Stimulated activated naive B cell treated with anti-CD40 and anti-IgM and Interleukin-4, amounts not matched to agents 10 μg/mL and 1 μg/mL and 100 μg/mL, for 72 hours (primary cell): ENCODE results near the gene SMOC1.

Source experiments
- ATAC-seq, 2 donors: fragments of 150-1000 bp; cut with Tn5 transposase; replicated peaks; 2 replicates each; pipeline ENCODE4 v1.10.0; 2021; ENCODE audit warnings: moderate library complexity in 1 of 2
- DNase-seq: peaks from one replicate; pipeline ENCODE4 v3.0.0; 2021
- H3K27ac Mint-ChIP-seq: one replicate; pipeline ENCODE4 v1.8.0; 2022; ENCODE audit warnings: mild to moderate bottlenecking, mixed read lengths
- H3K27me3 Mint-ChIP-seq, 2 donors: one replicate each; pipeline ENCODE4 v1.8.0; 2022; ENCODE audit warnings: mixed read lengths in 2 of 2
- H3K36me3 Mint-ChIP-seq, 2 donors: one replicate each; pipeline ENCODE4 v1.8.0; 2022; ENCODE audit warnings: mixed read lengths in 2 of 2, mild to moderate bottlenecking in 1 of 2
- H3K4me1 Mint-ChIP-seq, 2 donors: one replicate each; pipeline ENCODE4 v1.8.0; 2022; ENCODE audit warnings: mixed read lengths in 2 of 2, mild to moderate bottlenecking in 1 of 2
- H3K4me3 Mint-ChIP-seq, 2 donors: one replicate each; pipeline ENCODE4 v1.8.0; 2022; ENCODE audit warnings: mild to moderate bottlenecking in 2 of 2, mixed read lengths in 2 of 2, moderate library complexity in 1 of 2
- H3K9me3 Mint-ChIP-seq, 2 donors: one replicate each; pipeline ENCODE4 v1.8.0; 2022; ENCODE audit warnings: mixed read lengths in 2 of 2, mild to moderate bottlenecking in 1 of 2

The SMOC1 gene

DNA sequence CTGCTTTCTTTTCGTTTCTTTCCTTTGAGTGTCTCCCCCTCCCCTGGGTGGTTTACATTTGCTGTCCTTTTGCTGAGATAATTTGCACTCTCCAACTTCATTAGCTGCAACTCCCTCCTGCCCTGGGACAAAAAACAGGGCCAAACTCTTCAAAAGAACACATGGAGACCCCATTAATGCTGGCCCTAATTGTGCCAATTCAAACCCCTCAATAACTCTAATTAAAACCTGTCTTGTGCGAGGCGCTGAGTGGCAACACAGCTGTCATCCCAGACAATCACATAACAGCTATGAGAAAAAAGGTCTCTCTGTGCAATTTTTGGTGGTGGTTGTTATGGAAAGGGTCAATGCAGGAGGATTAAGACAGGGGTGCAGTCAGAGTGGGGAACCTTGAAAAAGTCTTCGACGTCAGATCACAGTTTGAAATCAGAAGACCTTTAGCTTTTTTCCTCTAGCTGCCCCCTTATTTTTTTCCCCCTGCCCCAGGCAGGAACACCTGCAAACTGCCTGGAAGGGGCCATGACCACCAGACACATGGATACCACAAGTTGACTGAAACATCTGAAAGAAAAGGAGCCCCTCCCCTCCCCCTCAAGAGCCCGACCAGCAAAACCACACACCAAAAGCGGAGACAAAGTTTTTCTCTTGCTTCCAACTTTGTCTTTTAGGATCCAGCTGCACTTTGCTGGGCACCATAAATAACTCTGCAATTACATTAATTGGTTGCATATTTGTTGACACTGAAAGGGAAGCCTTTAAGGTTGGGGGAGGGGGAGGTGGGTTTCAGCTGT, 26.5 kb upstream of the SMOC1 start:
- Mint-ChIP-seq H3K36me3 (no peaks in the 10 kb centered on the region), H3K27me3 (peaks cover 9 to 27% of the 10 kb centered on the region in 2 donors), H3K4me1 (peaks cover 0 to 2% of the 10 kb centered on the region in 2 donors), H3K4me3 (no peak overlapping the region), H3K27ac (no peak overlapping the region), H3K9me3 (no peaks in the 10 kb centered on the region)
- no peak for DNase-seq
- no peak for ATAC-seq

DNA sequence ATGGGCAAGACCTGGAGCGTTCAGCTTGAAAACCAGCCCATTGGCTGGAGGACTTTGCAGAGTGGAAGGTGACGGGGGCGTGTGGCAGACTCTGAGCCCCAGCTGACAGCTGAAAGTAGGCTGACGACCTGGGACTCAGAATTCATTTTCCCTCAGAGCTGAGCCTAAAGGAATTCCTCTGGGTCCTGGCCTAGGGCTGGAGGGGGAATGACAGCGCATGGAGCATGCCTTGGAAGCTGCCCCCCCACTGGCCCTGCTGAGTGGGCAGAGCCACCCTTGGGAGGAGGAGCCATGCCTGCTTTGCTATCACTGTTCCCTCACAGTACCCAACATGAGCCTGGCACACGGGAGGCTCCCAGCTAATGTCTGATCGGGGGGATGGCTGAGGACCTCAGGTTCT, 25.4 kb upstream of the SMOC1 start:
- no peaks in the 10 kb centered on the region for H3K36me3 Mint-ChIP-seq
- H3K27ac Mint-ChIP-seq = no peak overlapping the region
- peaks cover 0 to 2% of the 10 kb centered on the region in 2 donors for H3K4me1 Mint-ChIP-seq
- ATAC-seq (no peak), DNase-seq (no peak)
- peaks cover 12 to 31% of the 10 kb centered on the region in 2 donors for H3K27me3 Mint-ChIP-seq
- no peaks in the 10 kb centered on the region for H3K9me3 Mint-ChIP-seq
- no peak overlapping the region for H3K4me3 Mint-ChIP-seq

DNA sequence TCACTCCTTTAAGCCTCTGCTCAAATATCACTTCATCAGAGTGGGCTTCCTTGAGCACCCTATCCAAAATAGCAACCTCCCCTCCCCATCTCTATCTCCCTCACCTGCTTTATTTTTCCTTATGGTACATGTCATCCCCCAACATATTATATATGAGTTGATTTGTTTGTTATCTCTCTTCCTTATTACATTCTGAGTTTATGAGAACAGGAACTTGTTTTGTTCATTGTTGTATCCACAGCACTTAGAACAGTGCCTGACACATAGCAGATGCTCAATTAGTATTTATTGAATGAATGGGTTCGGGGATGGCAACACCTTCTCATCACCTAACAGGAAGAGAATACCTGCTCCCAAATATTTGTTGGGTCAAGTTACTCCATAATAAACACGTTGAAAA, 24.6 kb upstream of the SMOC1 start:
- Mint-ChIP-seq H3K27me3 (peaks cover 12 to 36% of the 10 kb centered on the region in 2 donors), H3K4me1 (no peaks in the 10 kb centered on the region), H3K9me3 (no peaks in the 10 kb centered on the region), H3K36me3 (no peaks in the 10 kb centered on the region), H3K4me3 (no peak overlapping the region), H3K27ac (no peak overlapping the region)
- no peak for DNase-seq
- no peak for ATAC-seq

DNA sequence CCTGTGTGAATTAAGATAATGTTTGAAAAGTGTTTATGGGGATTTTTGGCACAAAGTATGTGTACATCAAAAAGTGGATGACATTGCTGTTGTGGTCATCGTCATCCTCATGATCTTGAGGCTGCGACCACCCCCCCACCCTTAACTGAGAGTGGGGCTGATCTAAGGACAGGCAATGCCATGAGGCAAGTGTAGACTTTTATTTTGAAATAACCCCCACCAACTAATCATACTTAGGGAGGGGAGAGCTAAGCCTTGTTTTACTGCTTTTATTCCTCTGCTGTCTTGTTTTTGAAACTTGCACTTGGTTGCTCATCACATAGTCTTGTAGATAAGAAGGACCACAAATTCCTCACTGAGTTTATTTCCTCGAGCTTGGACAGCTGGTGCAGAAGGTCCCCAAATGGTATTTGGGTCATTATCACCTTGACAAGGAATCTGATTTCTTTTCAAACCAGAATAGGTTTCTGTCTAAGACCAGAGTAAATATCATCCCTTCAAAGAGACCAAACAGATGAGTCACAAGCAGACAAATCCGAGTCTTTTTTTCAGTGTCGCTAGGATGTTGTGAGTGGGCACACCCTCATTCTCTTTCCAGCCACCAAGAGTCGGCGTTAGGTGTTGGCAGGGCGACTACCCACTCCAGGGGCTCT, 23.9 kb upstream of the SMOC1 start:
- DNase-seq (no peak), ATAC-seq (no peak)
- no peaks in the 10 kb centered on the region for H3K4me1 Mint-ChIP-seq
- peaks cover 10 to 31% of the 10 kb centered on the region in 2 donors for H3K27me3 Mint-ChIP-seq
- no peak overlapping the region for H3K27ac Mint-ChIP-seq
- no peaks in the 10 kb centered on the region for H3K36me3 Mint-ChIP-seq
- H3K9me3 Mint-ChIP-seq = no peaks in the 10 kb centered on the region
- no peak overlapping the region for H3K4me3 Mint-ChIP-seq

DNA sequence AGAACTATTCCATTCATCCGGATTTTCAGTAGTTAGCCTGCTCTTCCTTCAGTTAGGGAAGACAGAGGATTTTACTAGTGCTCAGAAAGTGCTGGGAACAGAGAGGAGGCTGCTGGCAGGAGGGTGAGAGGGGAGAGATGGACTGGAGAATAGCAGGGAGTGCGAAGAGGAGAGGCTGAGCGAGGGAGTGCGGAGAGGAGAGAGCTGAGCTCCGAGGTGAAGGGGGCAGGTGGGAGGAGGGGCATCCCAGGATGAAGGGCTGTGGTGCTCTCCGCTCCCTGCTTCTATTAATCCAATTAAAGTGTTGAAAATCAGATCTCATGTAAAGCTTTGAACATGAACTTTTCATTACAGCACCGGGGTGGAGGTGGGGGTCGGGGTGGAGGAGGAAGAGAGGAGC, 20.4 kb upstream of the SMOC1 start:
- Mint-ChIP-seq H3K27ac (no peak overlapping the region), H3K27me3 (peaks cover 13 to 39% of the 10 kb centered on the region in 2 donors), H3K4me1 (no peaks in the 10 kb centered on the region), H3K36me3 (no peaks in the 10 kb centered on the region), H3K9me3 (no peaks in the 10 kb centered on the region), H3K4me3 (no peak overlapping the region)
- ATAC-seq (no peak), DNase-seq (no peak)

DNA sequence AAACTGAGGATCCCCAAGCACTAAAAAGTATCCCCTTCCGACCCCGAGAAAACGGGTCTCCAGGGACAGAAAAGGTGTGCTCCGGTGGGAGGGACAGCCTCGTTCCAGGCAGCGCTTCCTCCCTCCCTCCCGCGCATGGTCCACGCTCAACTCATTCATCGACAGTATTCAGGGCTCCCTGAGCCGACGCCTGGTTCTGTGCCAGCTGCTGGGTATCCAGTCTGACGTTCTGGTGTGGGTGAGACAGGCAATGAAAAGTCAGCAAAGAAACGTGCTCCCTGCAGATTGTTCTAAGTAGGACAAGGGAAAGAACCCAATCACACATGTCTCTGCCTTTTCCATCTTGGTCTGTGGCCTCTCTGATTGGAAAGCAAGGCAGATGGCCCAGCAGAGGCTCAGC, 19.6 kb upstream of the SMOC1 start:
- H3K4me1 Mint-ChIP-seq = no peaks in the 10 kb centered on the region
- DNase-seq (no peak), ATAC-seq (no peak)
- peaks cover 5 to 6% of the 10 kb centered on the region in 2 donors for H3K9me3 Mint-ChIP-seq
- H3K4me3 Mint-ChIP-seq = no peak overlapping the region
- no peak overlapping the region for H3K27ac Mint-ChIP-seq
- H3K36me3 Mint-ChIP-seq = no peaks in the 10 kb centered on the region
- H3K27me3 Mint-ChIP-seq = peaks cover 18 to 43% of the 10 kb centered on the region in 2 donors

DNA sequence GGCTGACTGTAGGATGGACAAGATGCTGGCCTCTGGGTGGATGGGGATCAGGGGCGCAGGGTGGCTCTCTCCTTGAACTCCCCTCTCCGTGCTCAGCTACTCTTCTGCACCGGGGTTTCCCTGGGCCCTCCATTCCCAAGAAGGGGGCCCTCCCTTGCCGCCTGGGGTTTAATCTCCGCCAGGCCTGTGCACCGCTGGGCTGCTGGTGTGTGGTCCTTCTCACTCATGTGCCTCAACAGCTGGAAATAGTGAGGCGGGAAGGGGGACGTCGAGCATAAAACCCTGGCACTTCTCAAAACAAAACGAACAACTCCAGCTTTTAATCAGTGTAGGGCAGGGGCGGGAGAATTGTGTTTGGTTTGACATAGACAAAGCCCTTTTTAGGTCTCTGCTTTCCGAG, 19.0 kb upstream of the SMOC1 start:
- DNase-seq = no peak
- Mint-ChIP-seq H3K36me3 (no peaks in the 10 kb centered on the region), H3K4me3 (no peak overlapping the region), H3K27ac (no peak overlapping the region), H3K9me3 (peaks cover 7 to 9% of the 10 kb centered on the region in 2 donors), H3K4me1 (no peaks in the 10 kb centered on the region), H3K27me3 (peaks cover 23 to 39% of the 10 kb centered on the region in 2 donors)
- no peak for ATAC-seq

DNA sequence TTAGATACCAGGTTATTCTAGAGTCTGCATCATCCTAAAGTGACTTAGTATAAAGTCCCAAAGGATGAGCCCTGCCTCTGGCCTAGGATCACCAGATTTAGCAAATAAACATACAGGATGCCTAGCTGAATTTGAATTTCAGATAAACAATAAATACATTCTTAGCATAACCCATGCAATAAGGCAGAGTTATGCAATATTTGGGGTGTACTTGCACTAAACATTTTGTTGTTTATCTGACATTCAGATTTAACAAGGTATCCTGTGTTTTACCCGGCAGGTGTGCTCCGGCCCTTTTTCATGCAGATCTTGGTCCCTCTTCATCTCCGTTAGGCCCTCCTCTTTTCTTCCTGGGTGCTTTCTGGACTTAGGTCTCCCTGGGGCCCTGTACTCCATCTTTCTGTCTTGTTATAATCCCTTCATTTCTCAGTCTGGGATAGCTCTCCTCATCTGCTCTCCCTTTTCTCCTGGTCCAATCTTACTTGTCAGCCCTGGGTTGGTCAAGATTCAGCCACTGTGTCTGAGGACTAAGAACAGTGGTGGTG, 18.1 kb upstream of the SMOC1 start:
- Mint-ChIP-seq H3K4me3 (no peak overlapping the region), H3K27ac (no peak overlapping the region), H3K36me3 (no peaks in the 10 kb centered on the region), H3K4me1 (no peaks in the 10 kb centered on the region), H3K27me3 (peaks cover 27 to 42% of the 10 kb centered on the region in 2 donors), H3K9me3 (peaks cover 7 to 9% of the 10 kb centered on the region in 2 donors)
- no peak for ATAC-seq
- no peak for DNase-seq

DNA sequence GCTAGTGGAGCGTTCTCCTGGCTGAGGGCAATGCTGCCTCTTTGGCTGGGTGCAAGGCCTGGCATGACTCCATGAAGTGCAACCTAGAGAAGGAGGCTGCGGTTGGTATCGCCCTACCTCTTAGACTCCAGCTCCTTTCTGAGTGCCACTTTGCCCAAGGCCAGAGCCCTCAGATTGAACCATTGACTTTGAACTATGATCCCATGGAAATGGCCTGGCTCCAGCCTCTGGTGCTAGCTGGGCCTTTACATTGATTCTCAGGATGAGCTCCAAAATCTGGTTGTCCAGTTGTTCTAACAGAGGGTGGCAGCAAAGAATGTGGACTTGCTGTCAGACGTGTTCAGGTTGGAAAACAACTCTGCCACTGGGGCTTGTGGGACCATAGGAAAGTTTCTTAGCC, 16.1 kb upstream of the SMOC1 start:
- H3K27ac Mint-ChIP-seq = no peak overlapping the region
- H3K36me3 Mint-ChIP-seq = no peaks in the 10 kb centered on the region
- no peak overlapping the region for H3K4me3 Mint-ChIP-seq
- DNase-seq (no peak), ATAC-seq (no peak)
- peaks cover 34 to 43% of the 10 kb centered on the region in 2 donors for H3K27me3 Mint-ChIP-seq
- peaks cover 7 to 9% of the 10 kb centered on the region in 2 donors for H3K9me3 Mint-ChIP-seq
- no peaks in the 10 kb centered on the region for H3K4me1 Mint-ChIP-seq

DNA sequence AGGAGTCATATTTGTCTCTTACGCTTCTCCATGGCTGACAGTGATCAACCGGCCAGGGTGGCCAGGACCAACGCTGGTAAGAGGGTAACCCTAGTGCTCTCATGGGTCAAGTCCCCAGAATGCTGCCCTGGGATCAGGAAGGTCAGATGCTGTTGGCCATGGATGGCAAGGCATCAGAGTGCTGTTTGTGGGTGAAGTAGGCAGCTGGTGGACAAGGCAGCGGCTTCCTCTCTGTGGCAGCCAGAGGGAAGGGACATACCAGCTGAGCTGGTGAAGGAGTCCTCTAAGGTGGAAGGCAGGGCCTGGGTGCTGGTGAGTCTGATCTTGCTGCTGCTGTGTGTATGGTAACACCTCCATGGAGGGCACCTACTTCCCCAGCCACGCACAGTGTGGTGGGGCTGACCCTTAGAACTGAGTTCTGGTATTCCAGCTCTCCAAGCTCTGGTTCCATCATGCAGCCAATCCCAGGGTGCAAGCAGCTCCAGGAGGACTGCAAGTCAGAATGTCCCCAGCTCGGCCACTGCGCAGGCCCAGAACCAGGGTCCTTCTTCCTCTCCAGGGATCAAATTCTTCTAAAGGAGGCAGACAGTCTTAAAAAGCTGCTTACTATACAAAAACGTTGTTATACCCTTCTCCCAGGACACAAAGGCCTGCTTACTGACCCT, 13.4 kb upstream of the SMOC1 start:
- Mint-ChIP-seq H3K9me3 (peaks cover 9 to 10% of the 10 kb centered on the region in 2 donors), H3K36me3 (no peaks in the 10 kb centered on the region), H3K27me3 (peaks cover 33 to 36% of the 10 kb centered on the region in 2 donors), H3K4me3 (no peak overlapping the region), H3K4me1 (no peaks in the 10 kb centered on the region), H3K27ac (no peak overlapping the region)
- ATAC-seq = no peak
- no peak for DNase-seq

DNA sequence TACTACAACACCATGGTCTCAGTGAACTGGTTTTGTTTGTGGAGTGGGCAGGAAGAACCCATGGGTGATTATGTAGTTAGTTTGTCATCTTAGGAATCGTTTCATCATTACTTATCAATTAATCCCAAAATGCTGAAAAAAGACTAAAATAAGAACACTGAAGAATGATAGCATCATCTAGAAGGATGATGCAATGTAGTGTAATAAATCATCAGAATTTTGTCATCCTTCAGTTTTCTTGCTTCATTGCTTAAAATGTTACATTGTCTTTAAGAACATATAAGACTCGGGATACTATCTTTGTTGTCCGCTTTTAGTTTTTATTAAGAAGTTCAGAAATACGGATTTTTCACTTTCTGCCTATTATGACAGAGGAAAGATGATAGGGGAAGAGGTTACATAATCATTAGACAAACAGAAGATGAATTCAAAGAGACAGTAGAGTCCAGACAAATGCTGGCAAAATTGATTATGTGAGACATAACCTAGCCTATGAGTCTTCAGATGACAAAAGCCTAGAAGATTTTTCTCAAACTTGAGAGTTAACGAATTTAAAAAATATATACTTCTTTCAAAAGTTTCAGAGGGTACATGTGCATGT, 10.8 kb upstream of the SMOC1 start:
- no peak overlapping the region for H3K4me3 Mint-ChIP-seq
- no peaks in the 10 kb centered on the region for H3K36me3 Mint-ChIP-seq
- ATAC-seq (no peak), DNase-seq (no peak)
- peaks cover 9 to 10% of the 10 kb centered on the region in 2 donors for H3K9me3 Mint-ChIP-seq
- H3K27me3 Mint-ChIP-seq = peaks cover 31 to 40% of the 10 kb centered on the region in 2 donors
- H3K4me1 Mint-ChIP-seq = no peaks in the 10 kb centered on the region
- H3K27ac Mint-ChIP-seq = no peak overlapping the region

DNA sequence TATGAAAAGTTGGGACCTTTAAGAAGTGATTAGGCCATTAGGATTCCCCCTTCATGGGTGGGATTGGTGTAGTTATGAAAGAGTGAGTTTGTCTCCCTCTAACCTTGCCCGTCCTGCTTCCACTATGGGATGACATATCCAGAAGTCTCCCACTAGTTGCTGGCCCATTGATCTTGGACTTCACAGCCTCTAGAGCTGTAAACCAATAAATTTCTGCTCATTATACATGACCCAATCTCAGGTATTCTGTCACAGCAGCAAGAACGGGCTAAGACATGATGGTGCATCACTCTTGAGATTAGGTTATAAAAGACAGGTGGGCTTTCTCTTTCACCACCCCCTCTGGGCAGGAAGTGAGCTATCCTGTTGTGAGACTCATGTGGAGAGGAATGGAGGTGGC, 8.6 kb upstream of the SMOC1 start:
- H3K4me1 Mint-ChIP-seq = no peaks in the 10 kb centered on the region
- H3K27ac Mint-ChIP-seq = no peak overlapping the region

DNA sequence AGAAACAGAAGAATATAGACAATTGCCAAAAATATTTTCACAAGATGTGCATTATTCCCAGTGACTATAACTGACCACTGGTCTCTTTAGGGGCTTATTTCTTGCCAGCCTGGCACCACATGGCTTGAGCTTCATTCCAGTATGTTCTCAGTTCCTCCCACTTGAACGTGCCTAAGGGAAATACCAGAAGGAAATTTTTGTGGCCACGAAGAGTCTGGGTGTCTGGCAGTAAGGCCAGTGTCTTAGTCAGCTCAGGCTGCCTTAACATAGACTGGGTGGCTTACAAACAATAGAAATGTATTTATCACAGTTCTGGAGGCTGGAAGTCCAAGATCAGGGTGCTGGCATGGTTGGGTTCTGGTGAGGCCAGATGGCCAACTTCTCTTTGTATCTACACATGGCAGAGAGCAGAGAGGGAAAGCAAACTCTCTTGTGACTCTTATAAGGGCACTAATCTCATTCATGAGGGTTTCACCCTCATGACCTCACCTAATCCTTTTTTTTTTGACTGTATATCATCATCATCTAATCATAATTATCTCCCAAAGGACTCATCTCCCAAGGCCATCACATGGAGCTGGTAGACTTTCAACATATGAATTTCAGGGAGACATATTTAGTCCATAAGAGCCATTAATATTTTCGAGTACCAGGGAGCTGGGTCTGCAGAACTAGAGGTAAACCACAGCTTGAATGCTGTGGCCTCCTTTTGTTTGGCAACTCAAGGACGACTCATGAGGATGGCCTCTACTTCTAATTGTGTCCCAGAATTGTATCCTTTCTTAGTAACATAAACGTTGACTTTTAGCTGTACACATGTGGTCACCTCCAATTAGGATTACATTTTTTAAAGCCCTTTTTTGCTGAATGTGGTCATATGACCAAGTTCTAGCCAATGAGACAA, 5.1 kb upstream of the SMOC1 start:
- H3K4me1 Mint-ChIP-seq = no peaks in the 10 kb centered on the region
- H3K4me3 Mint-ChIP-seq = no peak overlapping the region
- peaks cover 27 to 31% of the 10 kb centered on the region in 2 donors for H3K27me3 Mint-ChIP-seq
- DNase-seq (no peak), ATAC-seq (no peak)
- H3K9me3 Mint-ChIP-seq = peaks cover 0 to 3% of the 10 kb centered on the region in 2 donors
- H3K36me3 Mint-ChIP-seq = no peaks in the 10 kb centered on the region
- no peak overlapping the region for H3K27ac Mint-ChIP-seq

More for the DNA sequence above, 8.6 kb upstream of the SMOC1 start:
- H3K4me3 Mint-ChIP-seq = no peak overlapping the region
- H3K36me3 Mint-ChIP-seq = no peaks in the 10 kb centered on the region
- no peak for ATAC-seq
- peaks cover 23 to 30% of the 10 kb centered on the region in 2 donors for H3K27me3 Mint-ChIP-seq
- H3K9me3 Mint-ChIP-seq = peaks cover 3 to 4% of the 10 kb centered on the region in 2 donors
- DNase-seq = no peak
